Adrenal gland (tissue), 12 donors: ENCODE measurements around the gene SIDT1. TPM values are rescaled to one million over a fixed set of nuclear protein-coding genes. Genes with fewer than 3 reads are reported as not detected.
"Not testable (repeated sequence)": the region's sequence is repeated elsewhere in the genome, so short reads cannot be mapped to it uniquely, and the experiment has no call there.

Experiments
- DNase-seq, 7 donors: peaks; one replicate each; pipeline ENCODE4 v3.0.0-alpha.2; 2019 to 2020
- H3K27ac ChIP-seq, 5 donors: fragments of 200-600 bp; sonication (generic) in 4 of 5; 1 replicate in 3 of 5; 2 replicates in 2 of 5; pipeline versions ENCODE4 v1.5.1 to v1.8.0; 2016 to 2020; ENCODE audit warnings: mild to moderate bottlenecking in 1 of 5
- H3K27me3 ChIP-seq: fragments of 200-600 bp; 2 replicates; pipeline ENCODE4 v1.8.0; 2021
- H3K36me3 ChIP-seq, 2 donors: fragments of 200-600 bp; replicated peaks in 1 of 2; 1 replicate in 1 of 2; 2 replicates in 1 of 2; pipeline versions ENCODE4 v1.5.1 to v1.8.0; 2018 to 2022
- H3K4me1 ChIP-seq, 2 donors: fragments of 200-600 bp; replicated peaks in 1 of 2; 1 replicate in 1 of 2; 2 replicates in 1 of 2; pipeline versions ENCODE4 v1.5.1 to v1.8.0; 2018 to 2021
- H3K4me3 ChIP-seq, 4 donors: fragments of 200-600 bp; sonication (generic) in 3 of 4; one replicate each; pipeline ENCODE4 v1.5.1; 2016 to 2018
- H3K9me3 ChIP-seq, 3 donors: fragments of 200-600 bp; sonication (generic) in 1 of 3; replicated peaks in 1 of 3; 1 replicate in 2 of 3; 2 replicates in 1 of 3; pipeline versions ENCODE4 v1.5.1 to v1.8.0; 2016 to 2021
- POLR2A ChIP-seq, 2 donors: fragments of 450-650 bp; IDR thresholded peaks; one replicate each; pipeline ENCODE4 v1.6.1; 2017; ENCODE audit warnings: antibody characterized with exemption in 2 of 2, mild to moderate bottlenecking in 2 of 2, moderate library complexity in 1 of 2
- WGBS, 4 donors: extraction: QIAGEN DNeasy Blood & Tissue Kit in 2 of 4; methylation state at CpG; one replicate each; pipeline versions ENCODE4 v1.1.5 to v1.1.7; 2013 to 2017; 5-methylcytosine and 5-hydroxymethylcytosine counted together
- intact Hi-C, 2 donors: fragments of 100-400 bp; cut with DNase I; formaldehyde crosslinking; loops; one replicate each; pipeline versions ENCODE4 v1.14.1 to v1.15.0; 2022 to 2023
- polyA plus RNA-seq, 3 donors: library from polyadenylated mRNA; stranded (reverse); fragments of 200-250 nt in 2 of 3; fragments of 350-450 nt in 1 of 3; fragmentation: Illumina TruSeq in 1 of 3; extraction: RNeasy Lipid Tissue Mini Kit (QIAGEN cat#74804) in 1 of 3; gene quantifications; one replicate each; pipeline ENCODE4 v1.2.3, GENCODE V29; 2013 to 2014
- total RNA-seq, 9 donors: library from RNA; depleted of rRNA in 4 of 9; stranded (reverse); fragments of >200 nt in 4 of 9; fragments of 120-200 nt in 1 of 9; fragmentation: NEBNext Ultra II Directional in 1 of 9; extraction: Animal tissue kit (Norgen Biotek cat#: 25700) in 1 of 9; gene quantifications; one replicate each; pipeline versions ENCODE4 v1.1.0 to v1.2.4, GENCODE V29; 2013 to 2023
- TF ChIP-seq, protein P1 (sequence below), 6 experiments: fragments of 450-650 bp in 4 of 6; fragments of 200-600 bp in 2 of 6; sonication (generic) in 1 of 6; IDR thresholded peaks; 1 replicate in 5 of 6; 2 replicates in 1 of 6; pipeline versions ENCODE4 v1.5.1 to v1.8.0; 2016 to 2021; ENCODE audit warnings: antibody characterized with exemption in 6 of 6, mild to moderate bottlenecking in 2 of 6, moderate library complexity in 1 of 6
- donor health status: healthy with polysubstance abuse.
- donor health status: Bipolar disorder and iron deficiency.
- donor health status: DM: yes; HTN: yes; CAD: no.
- donor health status: DM: no; HTN: no; CAD: no.
- donor health status: DM: no; HTN: no; CAD: no.
- donor health status: DM: yes; HTN: yes; CAD: no.

The SIDT1 gene
- total and polyA plus RNA-seq, 12 donors, result 0.18 to 3.6 (median 2.3) TPM

DNA sequence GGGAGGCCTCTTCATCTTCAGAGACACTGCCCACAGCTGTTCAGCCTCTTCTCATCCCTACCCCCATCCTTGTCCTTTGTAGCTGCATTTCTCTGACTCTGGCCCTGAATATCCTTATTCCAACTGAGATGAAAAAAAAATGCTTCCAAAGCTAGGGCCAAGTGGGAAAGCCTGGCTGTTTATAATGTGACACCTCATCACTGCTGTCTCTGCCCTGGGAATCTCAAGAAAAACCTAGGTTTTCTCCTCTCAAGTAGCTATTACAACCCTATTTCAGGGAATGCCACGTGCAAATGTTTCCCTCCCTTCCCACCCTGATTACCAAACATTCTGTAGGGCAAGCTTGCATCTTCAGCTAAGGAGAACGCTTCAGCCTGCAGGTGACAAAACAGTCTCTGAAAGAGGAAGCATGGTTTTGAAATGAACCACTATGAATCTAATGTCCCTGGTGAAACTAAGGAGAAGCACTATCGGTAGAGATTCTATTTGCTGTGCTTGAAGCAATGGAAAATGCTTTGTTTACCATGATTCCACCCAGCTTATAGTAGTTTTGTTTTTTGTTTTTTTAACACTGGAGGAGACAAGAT lies 98.7 kb downstream of the SIDT1 start:
- intact Hi-C loops, result no loop called here
- no peaks in the 10 kb centered on the region for H3K27me3 ChIP-seq
- DNase-seq, result no peak
- TF ChIP-seq POLR2A (IDR thresholded peaks at IDR 0.05), result no peak
- TF ChIP-seq, protein P1, sequence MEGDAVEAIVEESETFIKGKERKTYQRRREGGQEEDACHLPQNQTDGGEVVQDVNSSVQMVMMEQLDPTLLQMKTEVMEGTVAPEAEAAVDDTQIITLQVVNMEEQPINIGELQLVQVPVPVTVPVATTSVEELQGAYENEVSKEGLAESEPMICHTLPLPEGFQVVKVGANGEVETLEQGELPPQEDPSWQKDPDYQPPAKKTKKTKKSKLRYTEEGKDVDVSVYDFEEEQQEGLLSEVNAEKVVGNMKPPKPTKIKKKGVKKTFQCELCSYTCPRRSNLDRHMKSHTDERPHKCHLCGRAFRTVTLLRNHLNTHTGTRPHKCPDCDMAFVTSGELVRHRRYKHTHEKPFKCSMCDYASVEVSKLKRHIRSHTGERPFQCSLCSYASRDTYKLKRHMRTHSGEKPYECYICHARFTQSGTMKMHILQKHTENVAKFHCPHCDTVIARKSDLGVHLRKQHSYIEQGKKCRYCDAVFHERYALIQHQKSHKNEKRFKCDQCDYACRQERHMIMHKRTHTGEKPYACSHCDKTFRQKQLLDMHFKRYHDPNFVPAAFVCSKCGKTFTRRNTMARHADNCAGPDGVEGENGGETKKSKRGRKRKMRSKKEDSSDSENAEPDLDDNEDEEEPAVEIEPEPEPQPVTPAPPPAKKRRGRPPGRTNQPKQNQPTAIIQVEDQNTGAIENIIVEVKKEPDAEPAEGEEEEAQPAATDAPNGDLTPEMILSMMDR (IDR thresholded peaks at IDR 0.05), result no peak
- H3K9me3 ChIP-seq, result no peaks in the 10 kb centered on the region
- H3K27ac ChIP-seq, result no peak overlapping the region
- no peaks in the 10 kb centered on the region for H3K36me3 ChIP-seq
- H3K4me3 ChIP-seq, result no peak overlapping the region
- peaks cover 0 to 3% of the 10 kb centered on the region in 2 donors for H3K4me1 ChIP-seq
- 68 to 74% (median 71%) methylated on average over 3 of the region's 3 CpGs for WGBS, 4 donors

DNA sequence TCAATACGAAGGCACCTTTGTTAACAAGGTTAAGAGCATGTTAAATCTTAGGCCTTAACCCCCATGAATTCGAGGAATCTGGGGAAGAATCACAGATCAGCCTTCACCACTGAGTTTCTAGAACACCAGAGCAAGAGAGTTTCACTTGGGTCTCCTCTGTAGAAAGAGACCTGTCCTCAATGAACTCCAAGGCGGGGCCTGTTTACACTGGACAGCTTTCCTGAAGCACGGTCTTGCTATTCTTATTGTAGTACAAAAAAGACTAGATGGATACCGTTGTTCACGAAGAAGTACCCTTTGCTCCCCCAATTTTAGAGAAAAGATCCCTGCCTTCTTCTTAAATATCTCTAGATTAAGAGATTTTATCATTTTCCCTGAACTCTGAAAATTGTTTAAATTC lies 99.2 kb downstream of the SIDT1 start:
- H3K27me3 ChIP-seq, result no peaks in the 10 kb centered on the region
- H3K9me3 ChIP-seq, result no peaks in the 10 kb centered on the region
- intact Hi-C loops, result no loop called here
- WGBS, 4 donors, result 83 to 91% (median 89%) methylated on average over 6 of the region's 6 CpGs
- H3K27ac ChIP-seq, result no peak overlapping the region
- no peaks in the 10 kb centered on the region for H3K36me3 ChIP-seq
- no peak overlapping the region for H3K4me3 ChIP-seq
- H3K4me1 ChIP-seq, result peaks cover 0 to 3% of the 10 kb centered on the region in 2 donors
- DNase-seq, result no peak
- TF ChIP-seq, protein P1 (IDR thresholded peaks at IDR 0.05), result no peak
- no peak for TF ChIP-seq POLR2A (IDR thresholded peaks at IDR 0.05)

DNA sequence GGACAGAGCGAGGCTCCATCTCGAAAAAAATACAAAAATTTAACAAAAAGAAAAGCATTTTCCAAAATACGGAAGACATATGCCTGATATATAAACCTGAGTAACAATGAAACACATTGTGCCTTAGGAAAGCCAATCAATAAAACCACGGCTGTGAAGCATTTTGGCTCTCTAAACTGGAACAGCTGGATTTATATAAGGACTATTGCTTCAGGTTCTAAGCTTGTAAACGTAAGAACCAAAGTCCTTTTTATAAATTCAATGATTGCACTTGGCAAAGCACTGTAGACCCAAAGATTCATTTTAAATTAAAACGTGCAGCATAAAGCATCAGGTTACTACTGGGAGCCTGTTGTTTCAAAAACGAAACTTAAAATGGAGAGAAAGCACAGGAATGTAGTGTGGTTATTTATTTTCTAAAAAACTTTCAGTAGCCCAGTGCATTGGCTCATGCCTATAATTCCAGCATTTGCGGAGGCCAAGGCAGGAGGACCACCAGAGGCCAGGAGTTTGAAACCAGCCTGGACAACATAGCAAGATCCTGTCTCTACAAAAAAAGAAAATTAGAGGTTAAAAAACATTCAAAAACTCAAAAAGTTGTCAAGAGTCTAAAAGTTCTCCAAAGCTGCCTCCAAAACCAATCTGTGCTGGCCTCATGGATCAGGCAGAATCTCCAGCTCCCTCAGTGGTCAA lies 102.6 kb downstream of the SIDT1 start:
- no peaks in the 10 kb centered on the region for H3K9me3 ChIP-seq
- H3K27ac ChIP-seq, result no peak overlapping the region
- H3K27me3 ChIP-seq, result no peaks in the 10 kb centered on the region
- H3K4me3 ChIP-seq, result no peak overlapping the region
- 83 to 90% (median 86%) methylated on average over 8 of the region's 8 CpGs for WGBS, 4 donors
- no peaks in the 10 kb centered on the region for H3K36me3 ChIP-seq
- H3K4me1 ChIP-seq, result no peaks in the 10 kb centered on the region
- TF ChIP-seq, protein P1 (IDR thresholded peaks at IDR 0.05), result no peak
- no peak for TF ChIP-seq POLR2A (IDR thresholded peaks at IDR 0.05)
- intact Hi-C loops, result no loop called here
- DNase-seq, result no peak

GRCh38 chr3:113636034-113636433 lies 103.7 kb downstream of the SIDT1 start:
- H3K4me1 ChIP-seq, H3K27ac ChIP-seq, H3K4me3 ChIP-seq, intact Hi-C loops, H3K9me3 ChIP-seq, DNase-seq, H3K27me3 ChIP-seq, H3K36me3 ChIP-seq: not testable (repeated sequence)
- 88 to 97% (median 89%) methylated on average over 7 of the region's 7 CpGs for WGBS, 4 donors

- Histone ChIP-seq H3K4me3 (no peak overlapping the region), H3K4me1 (no peaks in the 10 kb centered on the region), H3K9me3 (no peaks in the 10 kb centered on the region), H3K27ac (no peak overlapping the region), H3K27me3 (no peaks in the 10 kb centered on the region), H3K36me3 (no peaks in the 10 kb centered on the region)
- TF ChIP-seq POLR2A (IDR thresholded peaks at IDR 0.05), result no peak
- TF ChIP-seq, protein P1 (IDR thresholded peaks at IDR 0.05), result no peak
- intact Hi-C loops, result no loop called here
- 89 to 93% (median 91%) methylated on average over 14 of the region's 14 CpGs for WGBS, 4 donors
- no peak for DNase-seq
These were observed 105.4 kb downstream of the SIDT1 start for GRCh38 chr3:113637756-113638155.
